CD14-positive monocyte (primary cell): ENCODE data around the gene ANK2. TPM values are rescaled to one million over a fixed set of nuclear protein-coding genes. Genes with fewer than 3 reads are reported as not detected.

Experiments
- DNase-seq, 3 donors: peaks; one replicate each; pipeline ENCODE4 v3.0.0-alpha.2; 2011 to 2022
- H2AFZ ChIP-seq: 2 replicates; pipeline ENCODE4 v1.6.0; 2012; ENCODE audit warnings: mild to moderate bottlenecking, low read depth, low read length, inconsistent platforms; ENCODE audit not compliant: insufficient read depth, poor library complexity, severe bottlenecking
- H3K27ac ChIP-seq, 2 donors: 1 replicate in 1 of 2; 2 replicates in 1 of 2; pipeline ENCODE4 v1.5.1; 2012 to 2013; ENCODE audit warnings: low read length in 2 of 2, control low read depth in 1 of 2, inconsistent platforms in 1 of 2, low read depth in 1 of 2, mild to moderate bottlenecking in 1 of 2
- H3K27me3 ChIP-seq, 2 donors: one replicate each; pipeline versions ENCODE4 v1.6.0 to v1.6.1; 2011 to 2013; ENCODE audit warnings: low read length in 2 of 2; ENCODE audit not compliant: control insufficient read depth in 2 of 2, insufficient read depth in 2 of 2
- H3K36me3 ChIP-seq, 2 donors: replicated peaks in 1 of 2; 1 replicate in 1 of 2; 2 replicates in 1 of 2; pipeline versions ENCODE4 v1.5.1 to v1.6.1; 2012 to 2013; ENCODE audit warnings: low read length in 2 of 2, control low read depth in 1 of 2, inconsistent platforms in 1 of 2, mild to moderate bottlenecking in 1 of 2; ENCODE audit not compliant: insufficient read depth in 2 of 2, control insufficient read depth in 1 of 2
- H3K4me1 ChIP-seq, 2 donors: 1 replicate in 1 of 2; 2 replicates in 1 of 2; pipeline versions ENCODE4 v1.5.1 to v1.6.1; 2012 to 2013; ENCODE audit warnings: low read length in 2 of 2, control low read depth in 1 of 2, inconsistent platforms in 1 of 2, mild to moderate bottlenecking in 1 of 2, moderate library complexity in 1 of 2; ENCODE audit not compliant: insufficient read depth in 2 of 2, control insufficient read depth in 1 of 2
- H3K4me2 ChIP-seq: replicated peaks from 2 replicates; pipeline ENCODE3; 2012; ENCODE audit warnings: low read length, moderate library complexity, mild to moderate bottlenecking; ENCODE audit not compliant: poor library complexity, severe bottlenecking; ENCODE audit errors: extremely low read depth
- H3K4me3 ChIP-seq, 3 experiments: fragments of 200-600 bp in 1 of 3; sonication (generic) in 1 of 3; replicated peaks in 1 of 3; 1 replicate in 2 of 3; 2 replicates in 1 of 3; pipeline ENCODE4 v1.5.1; 2011 to 2013; ENCODE audit warnings: low read length in 3 of 3, mild to moderate bottlenecking in 3 of 3, control low read depth in 2 of 3, low read depth in 2 of 3, inconsistent platforms in 1 of 3, moderate library complexity in 1 of 3
- H3K79me2 ChIP-seq: 2 replicates; pipeline ENCODE4 v1.6.0; 2012; ENCODE audit warnings: mild to moderate bottlenecking, control low read depth, inconsistent platforms, low read length, moderate library complexity; ENCODE audit not compliant: insufficient read depth
- H3K9ac ChIP-seq: 2 replicates; pipeline ENCODE4 v1.6.0; 2017; ENCODE audit warnings: low read length, mild to moderate bottlenecking; ENCODE audit not compliant: insufficient read depth, poor library complexity, severe bottlenecking
- H3K9me3 ChIP-seq, 2 donors: replicated peaks in 1 of 2; 1 replicate in 1 of 2; 2 replicates in 1 of 2; pipeline versions ENCODE4 v1.5.1 to v1.6.1; 2012 to 2013; ENCODE audit warnings: low read length in 2 of 2, control low read depth in 1 of 2; ENCODE audit not compliant: control insufficient read depth in 1 of 2, insufficient read depth in 1 of 2
- H4K20me1 ChIP-seq: 2 replicates; pipeline ENCODE4 v1.6.0; 2012; ENCODE audit warnings: mild to moderate bottlenecking, low read length, control low read depth, moderate library complexity; ENCODE audit not compliant: insufficient read depth
- H3K27ac Mint-ChIP-seq, 7 donors: one replicate each; pipeline ENCODE4 v1.8.0; 2020; ENCODE audit warnings: mild to moderate bottlenecking in 7 of 7, mixed read lengths in 7 of 7, moderate library complexity in 6 of 7, inconsistent platforms in 2 of 7
- H3K27me3 Mint-ChIP-seq, 3 donors: one replicate each; pipeline ENCODE4 v1.8.0; 2021 to 2022; ENCODE audit warnings: low read depth in 3 of 3, mild to moderate bottlenecking in 3 of 3, mixed read lengths in 3 of 3, moderate library complexity in 3 of 3, inconsistent platforms in 1 of 3
- H3K36me3 Mint-ChIP-seq, 2 donors: one replicate each; pipeline ENCODE4 v1.8.0; 2020; ENCODE audit warnings: mixed read lengths in 2 of 2, inconsistent platforms in 1 of 2, mild to moderate bottlenecking in 1 of 2
- H3K4me1 Mint-ChIP-seq: one replicate; pipeline ENCODE4 v1.8.0; 2020; ENCODE audit warnings: mild to moderate bottlenecking, mixed read lengths
- H3K4me3 Mint-ChIP-seq, 2 donors: one replicate each; pipeline ENCODE4 v1.8.0; 2020; ENCODE audit warnings: mild to moderate bottlenecking in 2 of 2, mixed read lengths in 2 of 2, moderate library complexity in 1 of 2
- H3K9me3 Mint-ChIP-seq, 7 donors: one replicate each; pipeline ENCODE4 v1.8.0; 2020 to 2022; ENCODE audit warnings: mixed read lengths in 7 of 7, mild to moderate bottlenecking in 6 of 7, moderate library complexity in 6 of 7, inconsistent platforms in 2 of 7
- WGBS: methylation state at CpG from one replicate; pipeline ENCODE4 v1.1.5; 2013; ENCODE audit warnings: missing lambda C conversion rate; ENCODE audit not compliant: insufficient coverage; 5-methylcytosine and 5-hydroxymethylcytosine counted together
- intact Hi-C, 2 donors: fragments of 100-400 bp; cut with micrococcal nuclease; formaldehyde crosslinking; loops; one replicate each; pipeline versions ENCODE4 v1.15.0 to v1.15.1; 2023
- polyA plus RNA-seq, 3 donors: library from polyadenylated mRNA; depleted of rRNA in 1 of 3; unstranded in 2 of 3; stranded (reverse) in 1 of 3; fragments of 300-500 nt in 2 of 3; fragments of >200 nt in 1 of 3; fragmentation: Illumina TruSeq in 2 of 3; gene quantifications; 1 replicate in 2 of 3; 2 replicates in 1 of 3; pipeline ENCODE4 v1.2.3, GENCODE V29; 2012 to 2021
- TF ChIP-seq, protein P1 (sequence below): fragments of 200-600 bp; IDR thresholded peaks from one replicate; pipeline ENCODE4 v1.8.0; 2022; ENCODE audit warnings: antibody characterized with exemption, mild to moderate bottlenecking

The ANK2 gene
- polyA plus RNA-seq, 3 donors, result not detected

DNA sequence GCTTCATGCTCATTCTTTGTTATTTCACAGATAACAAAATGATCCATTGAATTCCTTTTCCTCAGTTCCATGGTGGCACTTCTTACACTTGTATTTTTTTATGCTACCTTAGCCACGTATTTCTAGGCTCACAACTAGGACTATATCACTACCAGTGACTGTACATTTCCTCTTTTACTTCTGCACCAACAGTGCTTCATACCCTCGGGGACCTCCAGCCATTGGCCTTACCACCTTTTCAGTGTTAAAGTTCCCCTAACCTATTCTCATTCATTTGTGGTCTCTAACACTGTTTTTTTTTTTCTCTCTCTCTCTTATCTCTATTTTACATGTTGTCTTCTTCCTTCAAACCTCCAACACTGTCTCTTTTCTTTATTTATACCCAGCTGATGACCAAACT lies 315.9 kb downstream of the ANK2 start:
- TF ChIP-seq, protein P1, sequence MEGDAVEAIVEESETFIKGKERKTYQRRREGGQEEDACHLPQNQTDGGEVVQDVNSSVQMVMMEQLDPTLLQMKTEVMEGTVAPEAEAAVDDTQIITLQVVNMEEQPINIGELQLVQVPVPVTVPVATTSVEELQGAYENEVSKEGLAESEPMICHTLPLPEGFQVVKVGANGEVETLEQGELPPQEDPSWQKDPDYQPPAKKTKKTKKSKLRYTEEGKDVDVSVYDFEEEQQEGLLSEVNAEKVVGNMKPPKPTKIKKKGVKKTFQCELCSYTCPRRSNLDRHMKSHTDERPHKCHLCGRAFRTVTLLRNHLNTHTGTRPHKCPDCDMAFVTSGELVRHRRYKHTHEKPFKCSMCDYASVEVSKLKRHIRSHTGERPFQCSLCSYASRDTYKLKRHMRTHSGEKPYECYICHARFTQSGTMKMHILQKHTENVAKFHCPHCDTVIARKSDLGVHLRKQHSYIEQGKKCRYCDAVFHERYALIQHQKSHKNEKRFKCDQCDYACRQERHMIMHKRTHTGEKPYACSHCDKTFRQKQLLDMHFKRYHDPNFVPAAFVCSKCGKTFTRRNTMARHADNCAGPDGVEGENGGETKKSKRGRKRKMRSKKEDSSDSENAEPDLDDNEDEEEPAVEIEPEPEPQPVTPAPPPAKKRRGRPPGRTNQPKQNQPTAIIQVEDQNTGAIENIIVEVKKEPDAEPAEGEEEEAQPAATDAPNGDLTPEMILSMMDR, result no peak
- DNase-seq, result no peak
- Histone ChIP-seq H3K27me3 (no peaks in the 10 kb centered on the region), H3K9ac (no peak overlapping the region), H3K36me3 (no peaks in the 10 kb centered on the region), H3K27ac (no peak overlapping the region), H3K79me2 (no peaks in the 10 kb centered on the region), H3K4me2 (no peak overlapping the region), H3K9me3 (no peaks in the 10 kb centered on the region), H4K20me1 (no peaks in the 10 kb centered on the region), H3K4me3 (no peak overlapping the region), H2AFZ (no peak overlapping the region), H3K4me1 (no peaks in the 10 kb centered on the region)
- 26% methylated on average over 2 of the region's 2 CpGs for WGBS
- H3K9me3 Mint-ChIP-seq, result peaks cover 0 to 2% (median 0%) of the 10 kb centered on the region in 7 donors
- no peaks in the 10 kb centered on the region for H3K4me1 Mint-ChIP-seq
- H3K4me3 Mint-ChIP-seq, result no peak overlapping the region
- no peak overlapping the region for H3K27ac Mint-ChIP-seq
- H3K36me3 Mint-ChIP-seq, result no peaks in the 10 kb centered on the region
- intact Hi-C loops, result no loop called here
- H3K27me3 Mint-ChIP-seq, result no peaks in the 10 kb centered on the region

DNA sequence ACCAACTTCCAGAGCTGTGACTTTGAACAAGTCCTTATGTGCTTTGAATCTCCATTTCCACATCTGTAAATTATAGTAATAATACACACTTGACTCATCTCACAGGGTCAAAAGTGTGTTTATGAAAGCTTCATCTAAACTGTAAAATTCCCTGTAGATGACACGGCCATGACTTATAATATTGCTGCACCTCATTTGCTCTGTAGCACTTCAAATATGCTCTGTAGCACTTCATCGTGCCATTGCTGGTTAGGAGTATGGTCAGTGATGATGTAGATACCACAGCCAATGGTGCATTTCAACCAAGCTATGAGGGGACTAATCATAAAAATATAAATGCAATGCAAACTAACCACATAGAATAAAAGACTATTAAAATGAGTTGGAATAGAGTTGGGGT lies 318.6 kb downstream of the ANK2 start:
- no CpG with 5 or more reads among the region's 2 CpGs for WGBS
- no peak for DNase-seq

More for the DNA sequence above, 318.6 kb downstream of the ANK2 start:
- intact Hi-C loops, result no loop called here
- H3K36me3 ChIP-seq, result no peaks in the 10 kb centered on the region
- no peaks in the 10 kb centered on the region for H3K27me3 ChIP-seq
- Mint-ChIP-seq H3K9me3 (peaks cover 0 to 2% (median 0%) of the 10 kb centered on the region in 7 donors), H3K27ac (no peak overlapping the region), H3K36me3 (no peaks in the 10 kb centered on the region), H3K4me3 (no peak overlapping the region), H3K4me1 (no peaks in the 10 kb centered on the region), H3K27me3 (no peaks in the 10 kb centered on the region)
- no peaks in the 10 kb centered on the region for H3K79me2 ChIP-seq
- H3K9me3 ChIP-seq, result no peaks in the 10 kb centered on the region
- H3K4me2 ChIP-seq, result no peak overlapping the region
- H3K4me1 ChIP-seq, result no peaks in the 10 kb centered on the region
- TF ChIP-seq, protein P1, result no peak
- H3K27ac ChIP-seq, result no peak overlapping the region
- no peaks in the 10 kb centered on the region for H4K20me1 ChIP-seq
- H3K9ac ChIP-seq, result no peak overlapping the region
- no peak overlapping the region for H3K4me3 ChIP-seq
- H2AFZ ChIP-seq, result no peak overlapping the region
